ENCODE results near the gene SPATA16.

DNA sequence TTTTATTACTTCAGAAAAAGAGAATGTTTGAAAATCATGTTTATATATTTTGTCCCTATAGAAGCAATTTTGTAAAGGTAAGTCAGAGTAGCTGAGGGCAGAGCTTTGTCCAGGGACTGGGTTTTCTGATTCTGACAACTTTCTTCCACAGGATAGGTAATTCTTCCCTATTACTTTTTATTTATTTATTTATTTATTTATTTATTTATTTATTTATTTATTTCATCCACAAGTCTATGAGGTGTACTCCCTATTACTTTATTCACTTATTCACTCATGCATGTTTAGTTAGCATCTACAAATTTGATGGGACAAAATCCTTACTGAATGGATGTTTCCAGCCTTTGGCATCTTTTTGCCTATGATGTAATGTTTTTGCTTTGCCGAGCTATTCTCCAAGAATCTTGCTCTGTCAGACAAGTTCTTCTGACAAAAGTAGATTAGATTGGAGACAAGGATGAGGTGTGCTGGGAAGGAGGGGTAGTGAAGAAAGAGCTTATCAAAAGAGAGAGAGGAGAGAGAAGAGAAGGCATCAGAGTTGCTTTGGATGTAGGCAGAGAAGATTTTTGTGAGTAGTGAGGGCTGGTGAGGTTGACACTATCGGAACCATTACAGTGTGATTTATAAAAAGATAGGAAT, 119.4 kb downstream of the SPATA16 start:
- no peak for TF ChIP-seq POLR2AphosphoS5 (IDR thresholded peaks at IDR 0.05; ENCODE audit: borderline replicate concordance, low read depth, low read length)
- no peak for TF ChIP-seq EZH2 (IDR thresholded peaks at IDR 0.05)
- TF ChIP-seq FOXP2 (optimal IDR thresholded peaks at IDR 0.05; ENCODE audit: control extremely low read depth, extremely low read length, insufficient read depth), result no peak
